ENCODE measurements around the gene PSMD4.
"Not testable (repeated sequence)": the region's sequence is repeated elsewhere in the genome, so short reads cannot be mapped to it uniquely, and the experiment has no call there.

GRCh38 chr1:151205381-151205965 lies 49.1 kb upstream of the PSMD4 start:
- not testable (repeated sequence) for TF ChIP-seq POLR2A (IDR thresholded peaks at IDR 0.05; ENCODE audit: low read length); USF2 (IDR thresholded peaks at IDR 0.05); CTCF (IDR thresholded peaks at IDR 0.05)
